Measurements from ENCODE around the gene TDRD7. TPM values are rescaled to one million over a fixed set of nuclear protein-coding genes. Genes with fewer than 3 reads are reported as not detected.

TDRD7 gene
- total RNA-seq, 1 donor from 2014 or later = 14.0 TPM

DNA sequence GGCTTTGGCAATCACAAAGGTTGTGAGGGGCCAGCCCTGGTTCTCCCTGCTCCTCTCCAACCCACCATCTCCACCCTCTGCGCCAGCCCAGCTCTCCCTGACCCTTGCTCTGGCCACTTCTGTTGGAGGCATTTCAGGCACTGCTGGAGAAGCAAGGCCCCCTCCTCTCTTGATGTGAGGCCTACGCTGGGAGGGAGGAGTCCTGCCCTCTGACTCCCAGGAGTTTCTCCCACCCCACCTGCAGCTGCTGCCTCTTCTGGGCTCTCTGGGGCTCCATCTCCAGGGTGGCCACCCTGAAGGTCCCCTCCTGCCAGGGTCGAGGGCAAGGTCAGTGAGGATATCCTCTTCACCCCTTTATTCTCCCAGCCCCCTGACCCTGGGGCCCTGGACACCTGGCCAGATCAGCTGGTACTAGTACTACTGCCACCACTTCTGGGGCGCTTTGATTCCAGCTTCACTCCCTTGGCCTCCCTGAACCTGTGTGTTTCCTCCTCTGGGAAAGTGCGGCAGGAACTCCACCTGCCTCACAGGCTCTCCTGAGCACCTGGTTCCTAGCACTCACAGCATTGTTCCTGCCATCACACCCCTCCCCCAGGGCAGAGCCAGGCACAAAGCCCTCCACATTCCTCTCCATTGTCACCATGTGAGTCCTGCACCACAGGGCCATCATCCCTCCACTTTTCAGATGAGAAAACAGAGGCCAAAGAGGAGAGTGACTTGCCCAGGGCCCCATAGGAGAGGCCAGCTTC, 23.8 kb upstream of the TDRD7 start:
- DNase-seq (ENCODE audit: low read depth, low spot score) = no peak

DNA sequence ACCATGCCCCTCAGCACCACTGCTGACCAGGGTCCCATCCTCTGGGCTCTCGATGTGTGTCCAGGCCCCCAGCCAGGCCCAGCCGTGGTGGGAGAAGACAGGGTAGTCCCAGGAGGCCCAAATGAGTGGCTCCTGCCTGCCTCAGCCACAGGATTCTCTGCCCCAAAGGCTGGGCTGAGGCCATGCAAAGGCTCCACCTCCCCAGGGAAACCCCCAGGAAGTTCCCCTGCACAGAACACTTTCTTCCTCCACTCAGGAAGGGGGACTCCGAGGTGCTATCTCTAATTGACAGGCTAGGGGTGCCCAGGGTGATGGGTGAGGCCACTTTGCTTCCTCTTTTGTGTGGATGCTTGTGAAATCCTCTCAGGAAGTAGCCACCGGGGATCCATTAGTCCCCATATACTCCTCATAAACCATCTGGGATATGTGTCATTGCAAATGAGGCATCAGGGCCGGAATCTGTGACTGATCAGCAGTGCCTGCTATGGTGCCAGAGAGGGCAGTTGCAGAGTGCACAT, 23.1 kb upstream of the TDRD7 start:
- no peak for DNase-seq (ENCODE audit: low read depth, low spot score)

- no peak for DNase-seq (ENCODE audit: low read depth, low spot score)
These were observed 22.6 kb upstream of the TDRD7 start for GRCh38 chr9:97389249-97389648.

DNA sequence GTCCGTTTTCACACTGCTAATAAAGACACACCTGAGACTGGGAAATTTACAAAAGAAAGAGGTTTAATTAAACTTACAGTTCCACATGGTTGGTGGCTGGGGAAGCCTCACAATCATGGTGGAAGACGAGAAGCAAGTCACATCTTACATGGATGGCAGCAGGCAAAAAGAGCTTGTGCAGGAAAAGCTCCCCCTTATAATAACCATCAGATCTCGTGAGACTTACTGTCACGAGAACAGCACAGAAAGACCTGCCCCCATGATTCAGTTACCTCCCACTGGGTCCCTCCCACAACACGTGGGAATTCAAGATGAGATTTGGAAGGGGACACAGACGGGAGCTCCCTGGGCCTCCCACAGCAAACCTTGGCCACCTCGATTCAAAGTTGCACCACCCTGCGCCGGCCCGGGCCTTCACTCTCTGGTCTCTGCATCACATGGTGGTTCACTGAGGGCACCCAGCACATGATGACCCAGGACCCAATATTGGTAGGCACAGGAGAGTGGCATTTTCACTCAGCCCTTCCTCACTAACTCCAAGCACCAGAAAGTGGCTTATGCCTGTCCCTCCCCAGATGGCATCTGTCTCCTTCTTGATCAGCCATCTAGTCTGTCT, 21.0 kb upstream of the TDRD7 start:
- DNase-seq (ENCODE audit: low read depth, low spot score) = no peak

DNA sequence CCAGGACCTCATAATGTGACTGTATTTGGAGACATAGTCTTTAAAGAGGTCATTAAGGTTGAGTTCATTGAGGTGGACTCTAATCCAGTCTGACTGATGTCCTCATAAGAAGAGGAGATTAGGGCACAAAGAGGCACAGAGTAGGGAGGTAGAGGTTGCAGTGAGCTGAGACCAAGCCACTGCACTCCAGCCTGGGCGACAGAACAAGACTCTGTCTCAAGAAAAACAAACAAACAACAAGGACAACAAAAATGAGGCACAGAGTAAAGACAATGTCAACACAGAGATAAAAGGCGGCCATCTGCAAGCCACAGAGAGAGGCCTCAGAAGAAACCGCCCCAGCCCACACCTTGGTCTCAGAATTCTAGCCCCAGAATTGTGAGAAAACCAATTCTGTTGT, 17.0 kb upstream of the TDRD7 start:
- DNase-seq (ENCODE audit: low read depth, low spot score) = no peak

DNA sequence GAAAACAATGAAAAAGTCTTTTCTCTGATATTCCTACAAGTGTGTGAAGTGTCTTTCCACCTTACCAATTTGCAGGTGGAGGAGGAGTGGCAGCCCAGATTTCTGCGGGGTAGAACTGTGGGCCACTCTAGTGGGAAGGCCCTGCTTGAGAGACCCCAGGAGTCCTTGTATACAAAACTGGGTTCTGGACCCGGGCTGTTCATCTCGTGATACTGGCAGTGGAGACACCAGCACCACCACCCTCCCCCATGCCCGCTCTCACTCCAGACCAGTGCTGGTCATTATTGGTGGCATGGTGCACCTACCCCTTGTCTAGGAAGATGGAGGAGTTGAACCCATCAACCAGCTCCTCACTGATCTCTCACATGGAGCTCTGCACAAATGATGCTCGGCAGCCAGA, 16.2 kb upstream of the TDRD7 start:
- DNase-seq (ENCODE audit: low read depth, low spot score) = no peak

DNA sequence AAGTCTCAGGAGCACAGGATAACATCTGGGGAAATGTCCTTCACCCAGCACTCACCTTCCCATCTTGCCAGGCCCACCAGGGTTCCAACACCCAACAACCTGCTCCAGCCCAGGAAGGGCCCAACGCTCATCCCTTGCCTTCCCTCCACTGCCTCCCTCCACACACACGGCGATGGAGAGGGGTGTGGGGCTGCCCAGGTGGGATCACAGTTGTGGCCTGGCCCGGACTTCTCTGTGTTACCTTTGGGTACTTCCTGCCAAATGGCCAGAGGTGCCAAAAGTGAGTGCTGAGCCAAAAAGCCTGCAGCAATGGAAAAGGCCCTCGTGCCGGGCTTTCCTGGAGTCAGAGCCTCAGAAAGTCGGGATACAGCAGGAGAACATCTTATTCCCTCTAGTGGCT, 15.6 kb upstream of the TDRD7 start:
- no peak for DNase-seq (ENCODE audit: low read depth, low spot score)

GRCh38 chr9:97397220-97397619, 14.7 kb upstream of the TDRD7 start:
- DNase-seq (ENCODE audit: low read depth, low spot score) = no peak

- no peak for DNase-seq (ENCODE audit: low read depth, low spot score)
These were observed 12.7 kb upstream of the TDRD7 start for GRCh38 chr9:97398999-97399758.

DNA sequence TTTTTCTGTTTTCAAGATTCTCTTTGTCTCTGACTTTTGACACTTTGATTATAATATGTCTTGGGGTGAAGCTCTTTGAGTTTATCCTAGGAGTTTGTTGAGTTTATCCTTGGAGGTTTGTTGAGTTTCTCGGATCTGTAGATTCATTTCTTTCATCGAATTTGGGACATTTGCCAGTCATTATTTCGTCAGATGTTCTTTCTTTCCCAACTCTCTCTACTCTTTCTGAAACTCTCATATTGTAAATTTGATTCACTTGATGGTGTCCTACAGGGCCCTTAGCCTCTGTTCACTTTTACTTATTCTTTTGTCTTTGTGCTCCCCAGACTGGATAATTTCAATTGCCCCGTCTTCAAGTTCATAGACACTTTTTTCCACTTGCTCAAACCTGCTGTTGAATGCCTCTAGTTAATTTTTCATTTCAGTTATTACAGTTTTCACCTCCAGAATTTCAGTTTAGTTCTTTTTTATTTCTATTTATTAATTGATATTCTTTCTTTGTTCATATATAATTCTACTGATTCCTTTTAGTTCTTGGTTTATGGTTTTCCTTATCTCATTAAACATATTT, 8.1 kb upstream of the TDRD7 start:
- DNase-seq (ENCODE audit: low read depth, low spot score) = no peak

GRCh38 chr9:97405551-97405950, 6.3 kb upstream of the TDRD7 start:
- no peak for DNase-seq (ENCODE audit: low read depth, low spot score)

DNA sequence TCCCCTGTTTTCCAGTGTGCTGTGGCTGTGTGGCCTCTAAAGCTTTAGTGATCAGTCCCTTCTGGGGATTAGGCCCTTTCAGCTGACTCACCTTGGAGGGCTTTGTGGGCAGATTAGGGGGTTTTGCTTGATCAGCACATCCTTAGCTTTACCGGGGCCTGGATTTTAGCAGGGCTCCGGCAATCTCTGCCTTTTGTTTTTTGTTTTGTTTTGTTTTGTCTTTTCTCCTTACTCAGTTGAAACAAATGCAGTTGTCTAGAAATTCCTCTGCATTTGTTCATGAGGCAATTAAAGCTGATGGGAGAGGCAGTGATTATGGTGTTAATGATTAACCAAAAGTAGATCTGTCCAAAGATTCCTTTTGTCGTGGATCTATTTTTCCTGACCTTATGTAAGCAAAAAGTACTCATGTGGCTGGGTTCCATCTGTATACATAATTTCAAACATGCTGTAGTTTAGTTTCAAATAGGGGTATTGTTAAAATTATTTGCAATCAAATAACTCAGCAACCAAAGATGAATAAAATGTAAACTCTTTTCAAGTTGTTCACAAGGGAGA, 5.2 kb upstream of the TDRD7 start:
- DNase-seq (ENCODE audit: low read depth, low spot score) = no peak

- no peak for DNase-seq (ENCODE audit: low read depth, low spot score)
These were observed 3.3 kb upstream of the TDRD7 start for GRCh38 chr9:97408562-97408961.

DNA sequence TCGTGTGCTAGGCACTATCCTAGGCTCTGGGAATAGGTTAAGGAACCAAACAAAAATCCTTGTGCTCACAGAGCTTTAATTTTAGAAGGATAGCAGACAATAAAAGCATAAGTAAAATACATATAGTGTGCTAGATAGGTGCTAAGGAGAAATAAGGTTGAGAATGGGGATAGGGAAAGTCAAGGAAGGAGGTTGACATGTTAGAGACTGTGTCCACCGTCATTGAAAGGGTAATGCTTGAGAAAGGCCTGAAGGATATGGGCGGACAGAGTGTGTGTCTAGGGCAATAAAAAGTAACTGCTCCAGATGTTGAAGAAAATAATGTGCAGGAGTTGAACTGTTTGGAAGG, 482 bp upstream of the TDRD7 start:
- no peak for DNase-seq (ENCODE audit: low read depth, low spot score)

DNA sequence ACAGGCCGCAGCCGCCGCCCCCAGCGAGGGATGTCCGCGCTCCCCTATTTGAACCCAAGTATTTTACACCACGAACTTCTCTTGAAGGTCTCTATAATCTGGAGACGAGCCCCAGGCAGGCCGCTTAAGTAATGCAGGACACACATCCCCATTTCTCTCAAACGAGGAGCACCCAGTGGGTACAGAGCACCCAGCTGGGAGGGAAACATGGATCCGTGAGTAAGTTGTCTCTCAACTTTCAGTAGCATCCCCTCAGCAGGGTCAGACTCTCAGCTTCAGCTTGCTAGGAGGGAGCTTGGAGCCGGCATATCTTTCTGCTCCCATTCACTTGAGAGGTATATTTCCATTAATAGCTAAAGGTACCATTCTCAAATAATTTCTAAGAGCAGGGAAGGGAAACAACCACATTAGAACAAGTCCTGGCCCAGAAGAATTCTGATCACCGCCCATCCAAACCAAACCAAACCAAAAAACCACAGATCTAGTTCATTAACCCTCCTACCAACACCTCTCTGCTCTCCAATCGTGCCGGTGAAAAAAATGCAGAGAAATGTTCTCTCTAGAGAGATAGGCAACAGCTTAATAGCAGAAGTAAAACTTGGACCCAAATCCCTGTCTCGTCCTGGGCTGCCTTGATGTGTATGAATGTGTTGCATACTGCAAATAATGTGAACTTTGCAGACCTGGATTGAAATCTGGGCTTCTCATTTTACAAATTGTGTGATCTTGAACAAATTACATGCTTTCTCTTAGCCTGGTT, 910 bp downstream of the TDRD7 start:
- DNase-seq (ENCODE audit: low read depth, low spot score) = no peak

DNA sequence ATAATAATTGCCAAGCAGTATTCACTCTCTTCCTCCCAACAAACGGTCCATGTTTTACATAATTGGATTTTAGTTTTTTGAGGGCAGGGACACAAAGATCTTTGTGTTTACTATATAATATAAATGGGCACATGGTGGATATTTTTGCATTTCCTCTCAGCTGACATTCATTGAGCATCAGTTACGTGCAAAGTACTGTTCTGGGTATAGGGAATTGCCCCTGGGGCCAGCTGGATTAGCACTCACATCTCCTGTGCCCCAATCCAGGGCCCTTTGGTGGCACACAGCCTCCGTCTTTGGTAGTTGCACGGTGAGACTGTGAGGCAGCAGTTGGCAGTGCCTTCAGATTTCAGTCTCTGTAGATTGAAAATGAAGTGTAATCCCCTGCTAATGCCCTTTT, 1.6 kb downstream of the TDRD7 start:
- DNase-seq (ENCODE audit: low read depth, low spot score) = no peak

DNA sequence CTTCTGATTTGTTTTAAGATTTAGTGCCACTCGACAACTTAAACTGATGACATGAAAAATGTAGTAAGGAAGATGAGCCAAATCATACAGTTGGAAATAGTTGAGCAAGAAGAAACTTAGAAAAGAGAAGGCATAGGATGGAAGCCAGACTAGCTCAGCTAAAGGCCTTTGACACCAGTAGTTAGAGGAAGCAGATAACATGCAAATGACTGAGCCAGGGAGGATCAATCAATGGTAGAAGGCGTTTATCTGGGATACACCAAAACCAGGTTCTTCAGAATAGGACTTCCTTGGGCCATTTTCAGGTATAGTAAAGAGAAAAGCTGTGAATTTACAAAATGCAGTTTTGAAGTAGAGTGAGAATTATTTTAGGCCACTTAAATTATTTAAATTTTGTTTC, 3.2 kb downstream of the TDRD7 start:
- DNase-seq (ENCODE audit: low read depth, low spot score) = no peak

GRCh38 chr9:97418880-97419279, 7.0 kb downstream of the TDRD7 start:
- DNase-seq (ENCODE audit: low read depth, low spot score) = no peak

DNA sequence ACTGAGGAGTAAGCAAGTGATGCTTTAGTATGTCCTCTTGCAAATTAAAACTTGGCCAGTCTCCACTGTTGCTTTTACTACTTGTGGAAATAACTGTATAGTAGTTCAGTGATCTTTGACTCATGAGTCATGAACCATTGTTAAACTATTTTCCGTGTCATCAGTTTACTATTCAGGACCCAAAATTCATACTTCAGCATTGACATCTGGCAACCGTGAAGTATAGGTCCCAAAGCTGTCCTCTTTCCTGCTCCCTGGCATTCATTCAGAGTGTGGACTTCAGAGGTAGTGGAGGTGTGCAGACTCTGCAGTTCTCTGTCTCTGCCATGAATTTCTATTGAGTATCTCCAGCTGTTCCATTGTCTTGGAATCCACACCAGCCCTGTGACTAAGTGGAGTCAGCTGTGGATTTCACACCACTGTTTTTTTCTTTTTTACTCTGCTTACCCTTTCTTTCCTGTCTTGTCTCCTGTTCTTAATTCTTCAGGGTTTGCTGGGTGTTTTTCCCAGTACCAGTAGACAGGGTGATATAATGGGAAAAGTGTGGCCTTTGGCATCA, 7.5 kb downstream of the TDRD7 start:
- peak; percentile 54 for DNase-seq (ENCODE audit: low read depth, low spot score)

DNA sequence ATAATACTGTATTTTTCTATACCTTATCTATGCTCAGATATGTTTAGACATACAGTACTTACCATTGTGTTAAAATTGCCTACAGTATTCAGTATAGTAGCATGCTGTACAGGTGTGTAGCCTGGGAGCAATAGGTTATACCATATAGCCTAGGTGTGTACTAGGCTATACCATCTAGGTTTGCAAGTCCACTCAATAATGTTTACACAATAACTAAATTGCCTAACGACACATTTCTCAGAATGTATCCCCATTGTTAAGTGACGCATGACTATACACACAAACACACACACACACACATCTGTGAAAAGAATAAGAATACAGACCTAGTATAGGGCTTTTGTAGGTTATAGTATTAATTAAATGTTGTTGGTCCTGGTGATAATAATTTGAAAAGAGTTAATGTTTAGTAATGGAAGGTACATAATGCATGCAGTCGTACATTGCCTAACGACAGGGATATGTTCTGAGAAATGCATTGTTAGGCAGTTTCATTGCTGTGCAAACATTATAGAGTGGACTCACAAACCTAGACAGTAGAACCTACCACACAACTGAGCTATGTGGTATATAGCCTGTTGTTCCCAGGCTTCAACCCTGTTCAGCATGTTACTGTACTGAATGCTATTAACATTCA, 13.6 kb downstream of the TDRD7 start:
- DNase-seq (ENCODE audit: low read depth, low spot score) = no peak
